ENCODE data around the gene RBX1.

RBX1 gene

GRCh38 chr22:40973144-40973543, 22.0 kb downstream of the RBX1 start:
- no peak overlapping the region for H2AK5ac ChIP-seq (ENCODE audit: low read length)
- peaks cover 1% of the 10 kb centered on the region for H3K36me3 ChIP-seq (ENCODE audit: control insufficient read depth, insufficient read depth, low read length)
- H3K56ac ChIP-seq (ENCODE audit: low read length), result no peak overlapping the region
- no peak overlapping the region for H3K4me3 ChIP-seq (ENCODE audit: low read length)
- no peak overlapping the region for H3K27ac ChIP-seq (ENCODE audit: low read depth, low read length)
- no peak for DNase-seq
- no peak overlapping the region for H3K4ac ChIP-seq (ENCODE audit: low read depth, low read length)
- no peaks in the 10 kb centered on the region for H3K79me2 ChIP-seq (ENCODE audit: control insufficient read depth, insufficient read depth, low read length)
- H2BK5ac ChIP-seq (ENCODE audit: low read length), result no peak overlapping the region
- no peak overlapping the region for H2BK120ac ChIP-seq (ENCODE audit: low read depth, low read length)
- H4K5ac ChIP-seq (ENCODE audit: low read length), result no peak overlapping the region
- WGBS (ENCODE audit: extremely low coverage, insufficient coverage, low lambda C conversion rate), result no CpG with 5 or more reads among the region's 13 CpGs
- H3K27me3 ChIP-seq (ENCODE audit: insufficient read depth, low read length, poor library complexity), result no peaks in the 10 kb centered on the region
- H3K23ac ChIP-seq (ENCODE audit: low read length), result no peak overlapping the region
- no peak overlapping the region for H3K18ac ChIP-seq (ENCODE audit: low read length)
- H3K4me2 ChIP-seq (ENCODE audit: low read length), result no peak overlapping the region
- H3K9ac ChIP-seq (ENCODE audit: low read length), result no peak overlapping the region
- no peaks in the 10 kb centered on the region for H3K4me1 ChIP-seq (ENCODE audit: control insufficient read depth, low read depth, low read length)
- H4K8ac ChIP-seq (ENCODE audit: low read depth, low read length), result no peak overlapping the region
- no peaks in the 10 kb centered on the region for H3K79me1 ChIP-seq (ENCODE audit: low read length)
- no peak overlapping the region for H2BK15ac ChIP-seq (replicated peaks; ENCODE audit: low read depth)

- no peaks in the 10 kb centered on the region for H3K36me3 ChIP-seq (ENCODE audit: control insufficient read depth, insufficient read depth, low read length)
- no peak for DNase-seq
- H3K56ac ChIP-seq (ENCODE audit: low read length), result no peak overlapping the region
- no peak overlapping the region for H3K4me3 ChIP-seq (ENCODE audit: low read length)
- no peak overlapping the region for H2AK5ac ChIP-seq (ENCODE audit: low read length)
- no peak overlapping the region for H3K4me2 ChIP-seq (ENCODE audit: low read length)
- no peak overlapping the region for H4K5ac ChIP-seq (ENCODE audit: low read length)
- H4K8ac ChIP-seq (ENCODE audit: low read depth, low read length), result no peak overlapping the region
- no peak overlapping the region for H2BK15ac ChIP-seq (replicated peaks; ENCODE audit: low read depth)
- no peak overlapping the region for H2BK5ac ChIP-seq (ENCODE audit: low read length)
- no peak overlapping the region for H2BK120ac ChIP-seq (ENCODE audit: low read depth, low read length)
- no peak overlapping the region for H3K27ac ChIP-seq (ENCODE audit: low read depth, low read length)
- WGBS (ENCODE audit: extremely low coverage, insufficient coverage, low lambda C conversion rate), result no CpG with 5 or more reads among the region's 1 CpG
- no peak overlapping the region for H3K4ac ChIP-seq (ENCODE audit: low read depth, low read length)
- no peak overlapping the region for H3K18ac ChIP-seq (ENCODE audit: low read length)
- H3K23ac ChIP-seq (ENCODE audit: low read length), result no peak overlapping the region
- no peaks in the 10 kb centered on the region for H3K27me3 ChIP-seq (ENCODE audit: insufficient read depth, low read length, poor library complexity)
- H3K9ac ChIP-seq (ENCODE audit: low read length), result no peak overlapping the region
- H3K4me1 ChIP-seq (ENCODE audit: control insufficient read depth, low read depth, low read length), result no peaks in the 10 kb centered on the region
- H3K79me2 ChIP-seq (ENCODE audit: control insufficient read depth, insufficient read depth, low read length), result no peaks in the 10 kb centered on the region
- H3K79me1 ChIP-seq (ENCODE audit: low read length), result no peaks in the 10 kb centered on the region
These were observed 24.2 kb downstream of the RBX1 start for GRCh38 chr22:40975366-40975765.

- H3K9ac ChIP-seq (ENCODE audit: low read length), result no peak overlapping the region
- H3K4ac ChIP-seq (ENCODE audit: low read depth, low read length), result no peak overlapping the region
- DNase-seq, result no peak
- H3K4me3 ChIP-seq (ENCODE audit: low read length), result no peak overlapping the region
- no peak overlapping the region for H2BK15ac ChIP-seq (replicated peaks; ENCODE audit: low read depth)
- no peaks in the 10 kb centered on the region for H3K4me1 ChIP-seq (ENCODE audit: control insufficient read depth, low read depth, low read length)
- H3K79me1 ChIP-seq (ENCODE audit: low read length), result no peaks in the 10 kb centered on the region
- no peak overlapping the region for H3K56ac ChIP-seq (ENCODE audit: low read length)
- no peak overlapping the region for H2BK120ac ChIP-seq (ENCODE audit: low read depth, low read length)
- H4K5ac ChIP-seq (ENCODE audit: low read length), result no peak overlapping the region
- H3K27me3 ChIP-seq (ENCODE audit: insufficient read depth, low read length, poor library complexity), result no peaks in the 10 kb centered on the region
- H3K27ac ChIP-seq (ENCODE audit: low read depth, low read length), result no peak overlapping the region
- WGBS (ENCODE audit: extremely low coverage, insufficient coverage, low lambda C conversion rate), result 100% methylated on average over 2 of the region's 18 CpGs
- no peak overlapping the region for H2AK5ac ChIP-seq (ENCODE audit: low read length)
- no peak overlapping the region for H3K4me2 ChIP-seq (ENCODE audit: low read length)
- H2BK5ac ChIP-seq (ENCODE audit: low read length), result no peak overlapping the region
- H4K8ac ChIP-seq (ENCODE audit: low read depth, low read length), result no peak overlapping the region
- no peaks in the 10 kb centered on the region for H3K79me2 ChIP-seq (ENCODE audit: control insufficient read depth, insufficient read depth, low read length)
- H3K23ac ChIP-seq (ENCODE audit: low read length), result no peak overlapping the region
- H3K36me3 ChIP-seq (ENCODE audit: control insufficient read depth, insufficient read depth, low read length), result no peaks in the 10 kb centered on the region
- H3K18ac ChIP-seq (ENCODE audit: low read length), result no peak overlapping the region
These were observed 25.9 kb downstream of the RBX1 start for GRCh38 chr22:40976866-40977700.

GRCh38 chr22:40979198-40979597, 28.0 kb downstream of the RBX1 start:
- Histone ChIP-seq H3K27ac (ENCODE audit: low read depth, low read length) (no peak overlapping the region), H3K9ac (ENCODE audit: low read length) (no peak overlapping the region), H2BK5ac (ENCODE audit: low read length) (no peak overlapping the region), H3K4me2 (ENCODE audit: low read length) (no peak overlapping the region), H3K79me1 (ENCODE audit: low read length) (no peaks in the 10 kb centered on the region), H2BK120ac (ENCODE audit: low read depth, low read length) (no peak overlapping the region), H2BK15ac (replicated peaks; ENCODE audit: low read depth) (no peak overlapping the region), H3K4me1 (ENCODE audit: control insufficient read depth, low read depth, low read length) (no peaks in the 10 kb centered on the region), H3K36me3 (ENCODE audit: control insufficient read depth, insufficient read depth, low read length) (no peaks in the 10 kb centered on the region), H4K8ac (ENCODE audit: low read depth, low read length) (no peak overlapping the region), H3K79me2 (ENCODE audit: control insufficient read depth, insufficient read depth, low read length) (no peaks in the 10 kb centered on the region), H4K5ac (ENCODE audit: low read length) (no peak overlapping the region), H3K18ac (ENCODE audit: low read length) (no peak overlapping the region), H3K23ac (ENCODE audit: low read length) (no peak overlapping the region), H2AK5ac (ENCODE audit: low read length) (no peak overlapping the region), H3K4me3 (ENCODE audit: low read length) (no peak overlapping the region), H3K56ac (ENCODE audit: low read length) (no peak overlapping the region), H3K27me3 (ENCODE audit: insufficient read depth, low read length, poor library complexity) (no peaks in the 10 kb centered on the region), H3K4ac (ENCODE audit: low read depth, low read length) (no peak overlapping the region)
- no CpG with 5 or more reads among the region's 7 CpGs for WGBS (ENCODE audit: extremely low coverage, insufficient coverage, low lambda C conversion rate)
- no peak for DNase-seq

- WGBS (ENCODE audit: extremely low coverage, insufficient coverage, low lambda C conversion rate), result no CpG with 5 or more reads among the region's 8 CpGs
These were observed 28.7 kb downstream of the RBX1 start for GRCh38 chr22:40979871-40980270.

More at GRCh38 chr22:40979871-40980270, 28.7 kb downstream of the RBX1 start:
- no peak overlapping the region for H3K27ac ChIP-seq (ENCODE audit: low read depth, low read length)
- H2BK5ac ChIP-seq (ENCODE audit: low read length), result no peak overlapping the region
- H3K27me3 ChIP-seq (ENCODE audit: insufficient read depth, low read length, poor library complexity), result no peaks in the 10 kb centered on the region
- H3K18ac ChIP-seq (ENCODE audit: low read length), result no peak overlapping the region
- H3K79me1 ChIP-seq (ENCODE audit: low read length), result no peaks in the 10 kb centered on the region
- no peak for DNase-seq
- no peak overlapping the region for H4K8ac ChIP-seq (ENCODE audit: low read depth, low read length)
- H2AK5ac ChIP-seq (ENCODE audit: low read length), result no peak overlapping the region
- no peak overlapping the region for H3K23ac ChIP-seq (ENCODE audit: low read length)
- no peak overlapping the region for H3K56ac ChIP-seq (ENCODE audit: low read length)
- no peaks in the 10 kb centered on the region for H3K4me1 ChIP-seq (ENCODE audit: control insufficient read depth, low read depth, low read length)
- no peak overlapping the region for H3K4ac ChIP-seq (ENCODE audit: low read depth, low read length)
- no peak overlapping the region for H2BK120ac ChIP-seq (ENCODE audit: low read depth, low read length)
- no peak overlapping the region for H3K4me3 ChIP-seq (ENCODE audit: low read length)
- H2BK15ac ChIP-seq (replicated peaks; ENCODE audit: low read depth), result no peak overlapping the region
- no peak overlapping the region for H4K5ac ChIP-seq (ENCODE audit: low read length)
- no peaks in the 10 kb centered on the region for H3K79me2 ChIP-seq (ENCODE audit: control insufficient read depth, insufficient read depth, low read length)
- no peak overlapping the region for H3K4me2 ChIP-seq (ENCODE audit: low read length)
- no peaks in the 10 kb centered on the region for H3K36me3 ChIP-seq (ENCODE audit: control insufficient read depth, insufficient read depth, low read length)
- H3K9ac ChIP-seq (ENCODE audit: low read length), result no peak overlapping the region

Data from mesendoderm (in vitro differentiated cells).